Subcutaneous abdominal adipose tissue (tissue), 5 donors: Measurements from ENCODE around the gene MAGI1.
"Not testable (repeated sequence)": the region's sequence is repeated elsewhere in the genome, so short reads cannot be mapped to it uniquely, and the experiment has no call there.

Experiments
- H3K27ac ChIP-seq: one replicate; pipeline ENCODE4 v1.7.0; 2013; ENCODE audit warnings: low read depth, mild to moderate bottlenecking, inconsistent platforms, low read length, moderate library complexity
- H3K27me3 ChIP-seq, 5 donors: one replicate each; pipeline ENCODE4 v1.7.0; 2013; ENCODE audit warnings: low read length in 5 of 5, inconsistent platforms in 1 of 5; ENCODE audit not compliant: control insufficient read depth in 5 of 5, insufficient read depth in 4 of 5
- H3K36me3 ChIP-seq, 5 donors: one replicate each; pipeline ENCODE4 v1.7.0; 2013; ENCODE audit warnings: low read length in 5 of 5; ENCODE audit not compliant: control insufficient read depth in 5 of 5, insufficient read depth in 5 of 5
- H3K4me1 ChIP-seq, 5 donors: one replicate each; pipeline ENCODE4 v1.7.0; 2013; ENCODE audit warnings: low read length in 5 of 5, mild to moderate bottlenecking in 3 of 5, moderate library complexity in 1 of 5; ENCODE audit not compliant: control insufficient read depth in 5 of 5, insufficient read depth in 5 of 5
- H3K4me3 ChIP-seq, 5 donors: one replicate each; pipeline ENCODE4 v1.7.0; 2013; ENCODE audit warnings: low read length in 5 of 5, low read depth in 1 of 5
- H3K9ac ChIP-seq, 5 donors: one replicate each; pipeline ENCODE4 v1.7.0; 2013; ENCODE audit warnings: low read length in 5 of 5, mild to moderate bottlenecking in 4 of 5, moderate library complexity in 3 of 5
- H3K9me3 ChIP-seq, 5 donors: one replicate each; pipeline ENCODE4 v1.7.0; 2013; ENCODE audit warnings: low read length in 5 of 5; ENCODE audit not compliant: control insufficient read depth in 5 of 5
- donor health status: healthy.
- donor health status: healthy.
- donor health status: healthy.
- donor health status: healthy.
- donor health status: healthy.

The MAGI1 gene

DNA sequence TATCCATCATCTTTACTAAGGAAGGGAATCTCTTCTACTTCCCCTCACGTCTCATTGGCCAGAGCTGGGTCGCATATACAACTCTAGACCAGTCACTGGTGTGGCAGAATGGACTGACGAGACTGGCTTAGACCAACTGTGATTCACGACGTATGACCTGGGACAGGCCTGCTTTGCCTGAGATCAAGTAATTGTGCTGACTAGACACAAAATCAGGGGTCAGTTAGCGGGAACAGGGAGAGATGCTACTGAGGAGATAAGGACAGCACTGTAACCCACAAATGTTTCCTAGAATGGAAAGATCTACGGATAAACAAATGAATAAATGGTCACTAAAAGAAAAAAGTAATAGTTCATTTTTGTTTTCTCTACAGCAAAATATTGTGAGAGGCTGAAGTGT lies 308.3 kb downstream of the MAGI1 start:
- no peaks in the 10 kb centered on the region for H3K27me3 ChIP-seq
- no peak overlapping the region for H3K27ac ChIP-seq
- H3K9me3 ChIP-seq = no peaks in the 10 kb centered on the region
- peaks cover 0 to 23% (median 14%) of the 10 kb centered on the region in 5 donors for H3K4me1 ChIP-seq
- H3K9ac ChIP-seq = no peak overlapping the region
- H3K4me3 ChIP-seq = no peak overlapping the region
- no peaks in the 10 kb centered on the region for H3K36me3 ChIP-seq

- Histone ChIP-seq H3K9ac (no peak overlapping the region), H3K27ac (no peak overlapping the region), H3K4me3 (no peak overlapping the region), H3K4me1 (peaks cover 0 to 23% (median 14%) of the 10 kb centered on the region in 5 donors), H3K9me3 (no peaks in the 10 kb centered on the region), H3K27me3 (no peaks in the 10 kb centered on the region), H3K36me3 (no peaks in the 10 kb centered on the region)
These were observed 308.7 kb downstream of the MAGI1 start for GRCh38 chr3:65729973-65730372.

GRCh38 chr3:65729555-65729954 lies 309.2 kb downstream of the MAGI1 start:
- no peaks in the 10 kb centered on the region for H3K27me3 ChIP-seq
- H3K4me3 ChIP-seq = no peak overlapping the region
- H3K36me3 ChIP-seq = no peaks in the 10 kb centered on the region
- no peak overlapping the region for H3K27ac ChIP-seq
- no peak overlapping the region for H3K9ac ChIP-seq
- H3K4me1 ChIP-seq = peaks cover 0 to 23% (median 14%) of the 10 kb centered on the region in 5 donors
- H3K9me3 ChIP-seq = no peaks in the 10 kb centered on the region

DNA sequence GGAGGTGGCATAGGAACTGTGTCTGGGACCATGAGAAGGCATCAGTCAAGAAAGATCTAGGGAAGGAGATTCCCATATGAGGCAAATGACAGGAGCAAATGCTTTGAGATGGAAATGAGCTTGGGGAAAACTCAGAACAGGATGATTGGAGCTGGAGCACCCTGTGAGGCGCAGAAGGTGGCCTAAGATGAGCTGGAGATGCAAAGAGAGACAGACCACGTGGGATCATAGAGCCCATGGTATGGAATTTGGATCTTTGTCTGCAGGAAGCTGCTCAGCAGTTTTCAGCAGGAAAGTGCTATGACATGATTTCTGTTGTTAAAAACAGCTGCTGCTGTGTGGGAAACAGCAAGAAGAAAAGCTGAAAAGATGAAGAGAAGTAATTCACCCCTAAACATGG lies 310.6 kb downstream of the MAGI1 start:
- H3K27ac ChIP-seq = no peak overlapping the region

GRCh38 chr3:65723985-65724384 lies 314.7 kb downstream of the MAGI1 start:
- Histone ChIP-seq H3K36me3 (no peaks in the 10 kb centered on the region), H3K4me1 (peaks cover 0 to 9% (median 5%) of the 10 kb centered on the region in 5 donors), H3K27ac (no peak overlapping the region), H3K9me3 (no peaks in the 10 kb centered on the region), H3K27me3 (no peaks in the 10 kb centered on the region), H3K9ac (no peak overlapping the region), H3K4me3 (no peak overlapping the region)

More for the DNA sequence above, 310.6 kb downstream of the MAGI1 start:
- Histone ChIP-seq H3K27me3 (no peaks in the 10 kb centered on the region), H3K4me3 (no peak overlapping the region), H3K9me3 (no peaks in the 10 kb centered on the region), H3K36me3 (no peaks in the 10 kb centered on the region), H3K9ac (no peak overlapping the region), H3K4me1 (peaks cover 0 to 23% (median 14%) of the 10 kb centered on the region in 5 donors)

DNA sequence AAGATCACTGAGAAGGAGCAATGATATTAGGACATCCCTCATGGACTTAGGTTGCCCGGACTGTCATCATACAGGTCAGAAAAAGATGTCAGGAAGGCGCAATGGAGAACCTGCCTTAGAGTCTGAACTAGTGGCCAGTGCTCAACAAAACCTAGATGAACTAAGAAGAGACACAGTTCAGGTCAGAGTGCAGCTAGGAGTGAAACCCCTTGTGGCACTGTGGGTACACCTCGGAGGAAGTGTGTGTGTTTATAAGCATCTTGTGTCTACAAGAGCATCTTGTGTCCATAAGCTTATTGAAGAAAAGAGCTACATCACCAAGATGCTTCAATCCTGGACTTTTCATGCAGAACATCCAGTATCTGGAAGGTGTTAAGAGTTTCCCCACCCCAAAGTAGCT lies 315.7 kb downstream of the MAGI1 start:
- Histone ChIP-seq H3K27ac (no peak overlapping the region), H3K27me3 (no peaks in the 10 kb centered on the region), H3K4me1 (peaks cover 0 to 9% (median 3%) of the 10 kb centered on the region in 5 donors)

DNA sequence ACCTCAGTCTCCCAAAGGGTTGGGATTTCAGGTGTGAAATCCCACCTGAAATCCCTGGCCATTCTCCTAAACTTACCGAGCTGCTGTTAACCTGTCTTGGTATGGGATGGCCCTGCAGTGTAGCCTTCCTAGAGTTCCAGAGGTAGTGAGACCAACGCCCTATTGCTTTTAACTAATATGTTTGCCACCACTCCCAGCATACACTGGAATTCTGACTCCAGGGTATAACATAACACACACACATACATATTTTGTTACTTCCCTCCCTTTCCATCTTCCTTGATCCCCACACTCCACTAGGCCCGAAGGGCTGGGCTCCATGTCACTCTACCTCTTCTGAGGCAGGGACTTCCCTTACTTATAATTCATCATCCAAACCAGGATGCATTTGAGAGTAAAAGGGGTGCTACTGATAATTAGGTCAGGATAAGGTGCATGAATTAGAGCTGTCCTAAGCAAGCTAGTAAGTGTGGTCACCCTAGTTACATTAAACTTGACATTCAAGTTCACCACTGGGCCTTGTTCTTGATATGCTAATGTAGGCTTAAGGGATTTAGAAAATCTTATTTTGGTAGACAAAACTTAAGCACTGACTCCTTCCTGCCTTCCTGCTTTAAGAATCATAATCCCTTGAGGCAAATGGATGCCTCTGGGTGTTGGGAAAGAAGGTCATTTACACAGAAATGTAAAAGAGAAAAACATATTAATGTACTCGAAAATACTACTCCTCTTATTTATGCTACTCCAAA lies 317.6 kb downstream of the MAGI1 start:
- H3K27ac ChIP-seq = no peak overlapping the region
- H3K9ac ChIP-seq = peak overlapping the region in 1 of 5 donors; percentile 3
- peaks cover 0 to 9% (median 6%) of the 10 kb centered on the region in 5 donors for H3K4me1 ChIP-seq
- no peaks in the 10 kb centered on the region for H3K36me3 ChIP-seq
- H3K9me3 ChIP-seq = no peaks in the 10 kb centered on the region
- H3K27me3 ChIP-seq = no peaks in the 10 kb centered on the region
- H3K4me3 ChIP-seq = no peak overlapping the region

More for the DNA sequence above, 315.7 kb downstream of the MAGI1 start:
- no peaks in the 10 kb centered on the region for H3K9me3 ChIP-seq
- no peak overlapping the region for H3K9ac ChIP-seq
- no peaks in the 10 kb centered on the region for H3K36me3 ChIP-seq
- no peak overlapping the region for H3K4me3 ChIP-seq

DNA sequence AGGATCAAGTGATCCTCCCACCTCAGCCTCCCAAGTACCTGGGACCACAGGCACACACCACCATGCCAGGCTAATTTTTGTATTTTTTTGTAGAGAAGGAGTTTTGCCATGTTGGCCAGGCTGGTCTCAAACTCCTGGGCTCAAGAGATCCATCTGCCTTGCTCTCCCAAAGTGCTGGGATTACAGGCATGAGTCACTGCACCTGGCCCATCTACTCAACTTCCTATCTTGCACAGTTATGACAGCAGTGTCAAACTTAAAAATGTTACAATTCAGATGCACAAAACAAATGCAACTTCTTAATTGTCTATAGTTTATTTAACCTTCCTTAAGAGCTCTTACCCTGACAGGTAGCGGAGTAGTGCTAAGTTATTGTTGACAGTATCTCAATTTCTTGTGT lies 319.1 kb downstream of the MAGI1 start:
- H3K27me3 ChIP-seq, H3K4me3 ChIP-seq, H3K36me3 ChIP-seq, H3K27ac ChIP-seq, H3K9me3 ChIP-seq, H3K9ac ChIP-seq: not testable (repeated sequence)
- peaks cover 0 to 10% (median 8%) of the 10 kb centered on the region in 5 donors for H3K4me1 ChIP-seq

DNA sequence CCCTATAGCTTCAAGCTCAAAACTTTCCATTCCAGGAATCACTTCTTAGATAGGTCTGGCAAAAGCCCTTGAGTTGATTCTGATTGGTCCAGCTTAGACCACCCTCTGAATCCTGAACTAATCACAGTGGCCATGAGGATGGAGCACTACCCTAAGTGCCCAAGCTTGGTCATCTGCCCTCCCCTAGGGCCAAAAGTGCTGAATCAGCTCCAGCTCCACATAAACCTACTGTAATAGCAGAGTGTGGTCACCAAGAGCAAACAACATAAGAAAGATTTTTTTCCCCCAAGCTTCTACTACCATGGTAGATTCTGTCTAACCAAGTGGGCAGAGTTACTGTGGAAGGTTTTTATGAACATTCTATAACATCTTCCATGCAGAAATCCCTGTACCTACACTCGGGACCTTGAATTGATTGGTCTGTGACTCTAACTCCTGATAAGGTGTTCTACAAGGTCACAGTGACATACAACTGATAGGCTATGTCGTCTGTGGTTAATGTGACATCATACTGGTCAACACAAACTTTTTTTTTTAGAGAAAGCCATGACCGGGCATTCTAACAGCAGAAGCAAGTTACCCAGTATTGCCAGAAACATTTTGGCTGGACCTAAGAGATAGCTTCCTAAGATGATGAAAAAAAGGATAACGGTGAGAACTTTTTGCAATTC lies 320.9 kb downstream of the MAGI1 start:
- Histone ChIP-seq H3K4me1 (peaks cover 0 to 15% (median 10%) of the 10 kb centered on the region in 5 donors), H3K9me3 (no peaks in the 10 kb centered on the region), H3K4me3 (no peak overlapping the region), H3K36me3 (no peaks in the 10 kb centered on the region), H3K27ac (no peak overlapping the region), H3K9ac (no peak overlapping the region), H3K27me3 (no peaks in the 10 kb centered on the region)

DNA sequence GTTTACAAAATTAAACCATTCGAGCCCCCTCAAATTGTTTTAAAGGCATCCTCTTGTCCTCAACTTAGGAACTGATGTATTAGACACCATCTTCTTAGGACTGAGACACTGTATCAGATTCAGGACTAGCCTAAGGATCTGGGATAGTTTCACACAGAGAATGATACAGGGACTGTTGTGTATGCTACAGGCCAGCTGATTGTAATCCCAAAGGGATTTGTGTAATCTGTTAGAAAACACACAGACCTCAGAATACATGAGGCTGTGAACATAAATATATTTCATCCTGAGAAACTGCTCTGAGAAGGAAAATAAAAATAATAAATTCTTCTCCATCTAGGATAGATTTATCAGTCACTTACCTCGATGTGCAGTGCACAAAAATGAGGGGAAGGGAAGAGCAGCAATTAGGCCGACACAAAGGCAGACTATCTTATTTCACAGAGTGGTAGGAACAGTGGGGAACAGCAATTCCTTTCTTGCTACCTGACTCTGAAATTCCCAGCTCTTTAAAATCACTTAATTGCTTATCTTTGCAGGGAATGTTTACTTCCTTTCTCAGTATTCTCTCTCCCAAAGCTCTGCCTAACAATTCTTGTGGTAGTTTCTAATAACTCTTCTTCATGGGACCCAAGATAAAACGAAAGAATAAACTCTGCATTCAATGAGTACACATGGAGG lies 322.5 kb downstream of the MAGI1 start:
- no peaks in the 10 kb centered on the region for H3K27me3 ChIP-seq
- H3K4me3 ChIP-seq = no peak overlapping the region
- H3K9me3 ChIP-seq = no peaks in the 10 kb centered on the region
- peaks cover 0 to 15% (median 4%) of the 10 kb centered on the region in 5 donors for H3K4me1 ChIP-seq
- no peak overlapping the region for H3K9ac ChIP-seq
- no peaks in the 10 kb centered on the region for H3K36me3 ChIP-seq
- H3K27ac ChIP-seq = no peak overlapping the region
